HL-60 (cell line): ENCODE results near the gene VSX1.

Source experiments
- CTCF ChIP-seq: IDR thresholded peaks from one replicate; pipeline ENCODE4 v1.5.1; 2011; ENCODE audit warnings: low read length, control low read depth, inconsistent platforms; ENCODE audit not compliant: insufficient read depth
- POLR2AphosphoS5 ChIP-seq: IDR thresholded peaks from 2 replicates; pipeline ENCODE4 v1.6.1; 2012; ENCODE audit warnings: low read depth
- SPI1 ChIP-seq: IDR thresholded peaks from 2 replicates; pipeline ENCODE4 v1.6.1; 2012; ENCODE audit warnings: low read depth, mild to moderate bottlenecking, borderline replicate concordance
- TF ChIP-seq, protein P1 (sequence below): IDR thresholded peaks from 2 replicates; pipeline ENCODE4 v1.6.1; 2012; ENCODE audit warnings: low read depth; ENCODE audit not compliant: insufficient replicate concordance

- TF ChIP-seq CTCF = no peak
- no peak for TF ChIP-seq SPI1
- TF ChIP-seq POLR2AphosphoS5 = no peak
- TF ChIP-seq, protein P1, sequence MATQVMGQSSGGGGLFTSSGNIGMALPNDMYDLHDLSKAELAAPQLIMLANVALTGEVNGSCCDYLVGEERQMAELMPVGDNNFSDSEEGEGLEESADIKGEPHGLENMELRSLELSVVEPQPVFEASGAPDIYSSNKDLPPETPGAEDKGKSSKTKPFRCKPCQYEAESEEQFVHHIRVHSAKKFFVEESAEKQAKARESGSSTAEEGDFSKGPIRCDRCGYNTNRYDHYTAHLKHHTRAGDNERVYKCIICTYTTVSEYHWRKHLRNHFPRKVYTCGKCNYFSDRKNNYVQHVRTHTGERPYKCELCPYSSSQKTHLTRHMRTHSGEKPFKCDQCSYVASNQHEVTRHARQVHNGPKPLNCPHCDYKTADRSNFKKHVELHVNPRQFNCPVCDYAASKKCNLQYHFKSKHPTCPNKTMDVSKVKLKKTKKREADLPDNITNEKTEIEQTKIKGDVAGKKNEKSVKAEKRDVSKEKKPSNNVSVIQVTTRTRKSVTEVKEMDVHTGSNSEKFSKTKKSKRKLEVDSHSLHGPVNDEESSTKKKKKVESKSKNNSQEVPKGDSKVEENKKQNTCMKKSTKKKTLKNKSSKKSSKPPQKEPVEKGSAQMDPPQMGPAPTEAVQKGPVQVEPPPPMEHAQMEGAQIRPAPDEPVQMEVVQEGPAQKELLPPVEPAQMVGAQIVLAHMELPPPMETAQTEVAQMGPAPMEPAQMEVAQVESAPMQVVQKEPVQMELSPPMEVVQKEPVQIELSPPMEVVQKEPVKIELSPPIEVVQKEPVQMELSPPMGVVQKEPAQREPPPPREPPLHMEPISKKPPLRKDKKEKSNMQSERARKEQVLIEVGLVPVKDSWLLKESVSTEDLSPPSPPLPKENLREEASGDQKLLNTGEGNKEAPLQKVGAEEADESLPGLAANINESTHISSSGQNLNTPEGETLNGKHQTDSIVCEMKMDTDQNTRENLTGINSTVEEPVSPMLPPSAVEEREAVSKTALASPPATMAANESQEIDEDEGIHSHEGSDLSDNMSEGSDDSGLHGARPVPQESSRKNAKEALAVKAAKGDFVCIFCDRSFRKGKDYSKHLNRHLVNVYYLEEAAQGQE = no peak
Observed at GRCh38 chr20:25030007-25030648, 51.8 kb downstream of the VSX1 start.
